H9 (cell line): ENCODE measurements around the gene SLC15A3. TPM values are rescaled to one million over a fixed set of nuclear protein-coding genes. Genes with fewer than 3 reads are reported as not detected.
A peak's percentile ranks its signal among the peaks of the same experiment; 100 is the strongest.

Experiments
- DNase-seq: peaks from one replicate; pipeline ENCODE4 v3.0.0-alpha.2; 2017
- H2AFZ ChIP-seq: one replicate; pipeline ENCODE4 v1.6.1; 2013; ENCODE audit warnings: mild to moderate bottlenecking, low read length, control low read depth, moderate library complexity
- H2AK5ac ChIP-seq: 2 replicates; pipeline ENCODE4 v1.6.1; 2013; ENCODE audit warnings: low read length, control low read depth, mixed read lengths; ENCODE audit not compliant: insufficient read length
- H2BK120ac ChIP-seq: one replicate; pipeline ENCODE4 v1.6.1; 2013; ENCODE audit warnings: low read depth, mild to moderate bottlenecking, low read length, control low read depth, inconsistent platforms; ENCODE audit not compliant: poor library complexity, severe bottlenecking
- H2BK12ac ChIP-seq: 2 replicates; pipeline ENCODE4 v1.6.1; 2013; ENCODE audit warnings: low read length, control low read depth, mixed read lengths, low read depth; ENCODE audit not compliant: insufficient read length
- H2BK15ac ChIP-seq: 2 replicates; pipeline ENCODE4 v1.6.1; 2013; ENCODE audit warnings: low read depth, low read length, control low read depth
- H2BK20ac ChIP-seq: one replicate; pipeline ENCODE4 v1.6.1; 2013; ENCODE audit warnings: low read depth, mild to moderate bottlenecking, low read length, control low read depth, inconsistent platforms; ENCODE audit not compliant: poor library complexity, severe bottlenecking
- H2BK5ac ChIP-seq: 2 replicates; pipeline ENCODE4 v1.6.1; 2013; ENCODE audit warnings: low read length, control low read depth, mixed read lengths; ENCODE audit not compliant: insufficient read length
- H3K14ac ChIP-seq: 2 replicates; pipeline ENCODE4 v1.6.1; 2013; ENCODE audit warnings: low read length, control low read depth; ENCODE audit not compliant: insufficient read depth
- H3K18ac ChIP-seq: 2 replicates; pipeline ENCODE4 v1.6.1; 2013; ENCODE audit warnings: low read depth, mild to moderate bottlenecking, mixed read lengths, low read length, control low read depth; ENCODE audit not compliant: insufficient read length
- H3K23ac ChIP-seq: 2 replicates; pipeline ENCODE4 v1.6.1; 2013; ENCODE audit warnings: low read length, control low read depth, mixed read lengths, low read depth; ENCODE audit not compliant: insufficient read length
- H3K23me2 ChIP-seq: 2 replicates; pipeline ENCODE4 v1.6.1; 2013; ENCODE audit warnings: low read depth, mild to moderate bottlenecking, mixed read lengths, low read length, control low read depth; ENCODE audit not compliant: insufficient read length, poor library complexity, severe bottlenecking
- H3K27ac ChIP-seq: 2 replicates; pipeline ENCODE4 v1.5.1; 2013; ENCODE audit warnings: low read length, control low read depth, mixed read lengths, low read depth; ENCODE audit not compliant: insufficient read length
- H3K27me3 ChIP-seq: 2 replicates; pipeline ENCODE4 v1.6.1; 2013; ENCODE audit warnings: low read length, control low read depth, inconsistent platforms; ENCODE audit not compliant: insufficient read depth
- H3K4ac ChIP-seq: 2 replicates; pipeline ENCODE4 v1.6.1; 2013; ENCODE audit warnings: low read depth, mild to moderate bottlenecking, control low read depth, inconsistent platforms, low read length, moderate library complexity
- H3K4me1 ChIP-seq: 2 replicates; pipeline ENCODE4 v1.6.1; 2013; ENCODE audit warnings: low read length, control low read depth, inconsistent platforms; ENCODE audit not compliant: insufficient read depth
- H3K4me2 ChIP-seq: 2 replicates; pipeline ENCODE4 v1.6.1; 2013; ENCODE audit warnings: low read length, control low read depth, mixed read lengths; ENCODE audit not compliant: insufficient read length, insufficient read depth
- H3K56ac ChIP-seq: 2 replicates; pipeline ENCODE4 v1.6.1; 2013; ENCODE audit warnings: low read depth, mild to moderate bottlenecking, mixed read lengths, low read length, control low read depth; ENCODE audit not compliant: insufficient read length
- H3K79me1 ChIP-seq: 2 replicates; pipeline ENCODE4 v1.6.1; 2013; ENCODE audit warnings: low read depth, mild to moderate bottlenecking, moderate library complexity, low read length, control low read depth, inconsistent platforms; ENCODE audit not compliant: insufficient read depth, poor library complexity, severe bottlenecking
- H3K79me2 ChIP-seq: 2 replicates; pipeline ENCODE4 v1.6.1; 2013; ENCODE audit warnings: low read length, control low read depth, inconsistent platforms; ENCODE audit not compliant: insufficient read depth
- H3K9ac ChIP-seq: 2 replicates; pipeline ENCODE4 v1.6.1; 2013; ENCODE audit warnings: low read length, control low read depth, mixed read lengths; ENCODE audit not compliant: insufficient read length; ENCODE audit errors: extremely low read depth
- H3K9me3 ChIP-seq: one replicate; pipeline ENCODE4 v1.6.1; 2013; ENCODE audit warnings: low read depth, low read length, inconsistent platforms; ENCODE audit not compliant: control insufficient read depth
- H3T11ph ChIP-seq: one replicate; pipeline ENCODE4 v1.6.1; 2013; ENCODE audit warnings: mild to moderate bottlenecking, low read length, control low read depth, inconsistent platforms
- H4K20me1 ChIP-seq: one replicate; pipeline ENCODE4 v1.6.1; 2013; ENCODE audit not compliant: control insufficient read depth, insufficient read length, insufficient read depth
- H4K5ac ChIP-seq: 2 replicates; pipeline ENCODE4 v1.6.1; 2013; ENCODE audit warnings: low read depth, mild to moderate bottlenecking, mixed read lengths, low read length, control low read depth; ENCODE audit not compliant: insufficient read length
- H4K8ac ChIP-seq: replicated peaks from 2 replicates; pipeline ENCODE4 v1.6.1; 2013; ENCODE audit warnings: low read length, control low read depth, mixed read lengths, low read depth; ENCODE audit not compliant: insufficient read length
- H4K91ac ChIP-seq: 2 replicates; pipeline ENCODE4 v1.6.1; 2013; ENCODE audit warnings: low read depth, mild to moderate bottlenecking, moderate library complexity, mixed read lengths, low read length, control low read depth; ENCODE audit not compliant: insufficient read length
- H3K27ac Mint-ChIP-seq, 3 experiments: 2 replicates in 2 of 3; 3 replicates in 1 of 3; pipeline ENCODE4 v1.8.0; 2020 to 2021; ENCODE audit warnings: mixed read lengths in 3 of 3, mild to moderate bottlenecking in 1 of 3, moderate library complexity in 1 of 3
- H3K27me3 Mint-ChIP-seq: 2 replicates; pipeline ENCODE4 v1.8.0; 2021; ENCODE audit warnings: low read depth, mild to moderate bottlenecking, moderate library complexity, mixed read lengths
- H3K36me3 Mint-ChIP-seq, 3 experiments: 2 replicates in 2 of 3; 3 replicates in 1 of 3; pipeline ENCODE4 v1.8.0; 2020 to 2021; ENCODE audit warnings: low read depth in 3 of 3, mixed read lengths in 3 of 3; ENCODE audit not compliant: insufficient read depth in 1 of 3
- H3K4me1 Mint-ChIP-seq, 2 experiments: 2 replicates each; pipeline ENCODE4 v1.8.0; 2020; ENCODE audit warnings: mixed read lengths in 2 of 2
- H3K4me3 Mint-ChIP-seq, 2 experiments: 2 replicates in 1 of 2; 3 replicates in 1 of 2; pipeline ENCODE4 v1.8.0; 2020 to 2021; ENCODE audit warnings: mild to moderate bottlenecking in 2 of 2, mixed read lengths in 2 of 2, moderate library complexity in 1 of 2
- H3K9me3 Mint-ChIP-seq, 2 experiments: 2 replicates in 1 of 2; 3 replicates in 1 of 2; pipeline ENCODE4 v1.8.0; 2020; ENCODE audit warnings: mild to moderate bottlenecking in 2 of 2, mixed read lengths in 2 of 2, moderate library complexity in 1 of 2
- WGBS: extraction: QIAGEN DNeasy Blood & Tissue Kit; methylation state at CpG from one replicate; pipeline ENCODE4 v1.1.7; 2013; ENCODE audit warnings: missing lambda C conversion rate, low lambda C conversion rate, mixed read lengths; ENCODE audit not compliant: insufficient read length; ENCODE audit errors: extremely low coverage; 5-methylcytosine and 5-hydroxymethylcytosine counted together
- total RNA-seq: library from RNA; stranded (reverse); gene quantifications from 2 replicates; pipeline ENCODE4 v1.2.1, GENCODE V29; 2021
- TF ChIP-seq, protein P1 (sequence below): fragments of 200-600 bp; sonication (generic); conservative IDR thresholded peaks from 3 replicates; pipeline ENCODE4 v1.8.0; 2021; ENCODE audit warnings: antibody characterized with exemption, mild to moderate bottlenecking

SLC15A3 gene
- total RNA-seq, 1 experiment from 2014 or later: 7.0 TPM

- TF ChIP-seq, protein P1, sequence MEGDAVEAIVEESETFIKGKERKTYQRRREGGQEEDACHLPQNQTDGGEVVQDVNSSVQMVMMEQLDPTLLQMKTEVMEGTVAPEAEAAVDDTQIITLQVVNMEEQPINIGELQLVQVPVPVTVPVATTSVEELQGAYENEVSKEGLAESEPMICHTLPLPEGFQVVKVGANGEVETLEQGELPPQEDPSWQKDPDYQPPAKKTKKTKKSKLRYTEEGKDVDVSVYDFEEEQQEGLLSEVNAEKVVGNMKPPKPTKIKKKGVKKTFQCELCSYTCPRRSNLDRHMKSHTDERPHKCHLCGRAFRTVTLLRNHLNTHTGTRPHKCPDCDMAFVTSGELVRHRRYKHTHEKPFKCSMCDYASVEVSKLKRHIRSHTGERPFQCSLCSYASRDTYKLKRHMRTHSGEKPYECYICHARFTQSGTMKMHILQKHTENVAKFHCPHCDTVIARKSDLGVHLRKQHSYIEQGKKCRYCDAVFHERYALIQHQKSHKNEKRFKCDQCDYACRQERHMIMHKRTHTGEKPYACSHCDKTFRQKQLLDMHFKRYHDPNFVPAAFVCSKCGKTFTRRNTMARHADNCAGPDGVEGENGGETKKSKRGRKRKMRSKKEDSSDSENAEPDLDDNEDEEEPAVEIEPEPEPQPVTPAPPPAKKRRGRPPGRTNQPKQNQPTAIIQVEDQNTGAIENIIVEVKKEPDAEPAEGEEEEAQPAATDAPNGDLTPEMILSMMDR: 0 out of 3 replicates have a peak, but pooled peaks have one; percentile 11
- Mint-ChIP-seq H3K27me3 (peaks cover 46% of the 10 kb centered on the region), H3K27ac (no peak overlapping the region)
Observed at GRCh38 chr11:60910711-60911380, 41.1 kb downstream of the SLC15A3 start.

More at GRCh38 chr11:60910711-60911380, 41.1 kb downstream of the SLC15A3 start:
- H3K4ac ChIP-seq: no peak overlapping the region
- H3K27me3 ChIP-seq: no peaks in the 10 kb centered on the region; the same call in 1 of the 2 replicates
- no peak overlapping the region for H3K56ac ChIP-seq
- H4K5ac ChIP-seq: no peak overlapping the region
- H4K20me1 ChIP-seq: no peaks in the 10 kb centered on the region
- H3K23me2 ChIP-seq: peaks cover 22% of the 10 kb centered on the region
- H3K18ac ChIP-seq: no peak overlapping the region
- H3K79me1 ChIP-seq: no peaks in the 10 kb centered on the region
- peaks cover 0 to 2% (median under 1%) of the 10 kb centered on the region in 3 experiments; a peak in 3 of 7 replicates for H3K36me3 Mint-ChIP-seq
- no peaks in the 10 kb centered on the region; the same call in 1 of the 2 replicates for H3K79me2 ChIP-seq
- no peak for DNase-seq
- H3K4me2 ChIP-seq: no peak overlapping the region
- WGBS: no CpG with 5 or more reads among the region's 5 CpGs
- H2BK5ac ChIP-seq: no peak overlapping the region
- H2AFZ ChIP-seq: no peak overlapping the region
- no peak overlapping the region for H2BK12ac ChIP-seq
- H3K4me1 Mint-ChIP-seq: peaks cover 26 to 29% of the 10 kb centered on the region in 2 experiments
- H3K23ac ChIP-seq: no peak overlapping the region
- H3T11ph ChIP-seq: no peak overlapping the region
- H3K4me3 Mint-ChIP-seq: no peak overlapping the region
- peaks cover 1% of the 10 kb centered on the region; the same call in 1 of the 2 replicates for H3K4me1 ChIP-seq
- H3K9me3 ChIP-seq: no peaks in the 10 kb centered on the region
- H4K91ac ChIP-seq: no peak overlapping the region
- H3K9ac ChIP-seq: no peak overlapping the region
- H2AK5ac ChIP-seq: no peak overlapping the region
- no peak overlapping the region for H3K27ac ChIP-seq
- no peak overlapping the region for H4K8ac ChIP-seq
- peaks cover 3 to 5% of the 10 kb centered on the region in 2 experiments; a peak in 4 of 5 replicates for H3K9me3 Mint-ChIP-seq
- H3K14ac ChIP-seq: no peak overlapping the region
- H2BK120ac ChIP-seq: no peak overlapping the region
- no peak overlapping the region for H2BK15ac ChIP-seq
- H2BK20ac ChIP-seq: no peak overlapping the region
